Astrocyte (in vitro differentiated cells and primary cell): ENCODE measurements around the gene PPP6R1. TPM values are rescaled to one million over a fixed set of nuclear protein-coding genes. Genes with fewer than 3 reads are reported as not detected.

Source experiments
- DNase-seq: peaks from one replicate; pipeline ENCODE4 v3.0.0-alpha.2; 2010; ENCODE audit warnings: low read depth
- FAIRE-seq: peaks from 2 replicates; lab custom pipeline; 2011; peaks lifted over from hg19 to GRCh38; lab: Jason Lieb, UNC
- H2AFZ ChIP-seq: 2 replicates; pipeline ENCODE4 v1.6.0; 2012; ENCODE audit warnings: low read depth, low read length, inconsistent platforms
- H3K27ac ChIP-seq: 2 replicates; pipeline ENCODE4 v1.5.1; 2011; ENCODE audit warnings: low read depth, low read length, inconsistent platforms
- H3K27me3 ChIP-seq: 2 replicates; pipeline ENCODE4 v1.6.0; 2011; ENCODE audit warnings: low read length, inconsistent platforms; ENCODE audit not compliant: insufficient read depth
- H3K36me3 ChIP-seq: 2 replicates; pipeline ENCODE4 v1.5.1; 2011; ENCODE audit warnings: low read length, inconsistent platforms; ENCODE audit not compliant: insufficient read depth
- H3K4me1 ChIP-seq: 2 replicates; pipeline ENCODE4 v1.5.1; 2011; ENCODE audit warnings: low read length, inconsistent platforms; ENCODE audit not compliant: insufficient read depth
- H3K4me2 ChIP-seq: 2 replicates; pipeline ENCODE4 v1.6.0; 2012; ENCODE audit warnings: low read length, inconsistent platforms
- H3K4me3 ChIP-seq: 2 replicates; pipeline ENCODE4 v1.5.1; 2011; ENCODE audit warnings: low read depth, mild to moderate bottlenecking, low read length, inconsistent platforms; ENCODE audit not compliant: insufficient read depth
- H3K79me2 ChIP-seq: 2 replicates; pipeline ENCODE4 v1.6.0; 2012; ENCODE audit warnings: mild to moderate bottlenecking, low read length, inconsistent platforms; ENCODE audit not compliant: insufficient read depth
- H3K9ac ChIP-seq: 2 replicates; pipeline ENCODE4 v1.6.0; 2012; ENCODE audit warnings: mild to moderate bottlenecking, low read length, inconsistent platforms
- H3K9me3 ChIP-seq: 2 replicates; pipeline ENCODE4 v1.5.1; 2012; ENCODE audit warnings: low read depth, mild to moderate bottlenecking, low read length, inconsistent platforms; ENCODE audit not compliant: insufficient read depth
- H4K20me1 ChIP-seq: 2 replicates; pipeline ENCODE4 v1.6.0; 2012; ENCODE audit warnings: low read length, inconsistent platforms; ENCODE audit not compliant: insufficient read depth
- H3K27ac Mint-ChIP-seq: one replicate; pipeline ENCODE4 v1.8.0; 2021; ENCODE audit warnings: mild to moderate bottlenecking, mixed read lengths; ENCODE audit not compliant: unreplicated experiment
- H3K27me3 Mint-ChIP-seq: one replicate; pipeline ENCODE4 v1.8.0; 2021; ENCODE audit warnings: low read depth, mixed read lengths; ENCODE audit not compliant: unreplicated experiment
- H3K36me3 Mint-ChIP-seq: one replicate; pipeline ENCODE4 v1.8.0; 2021; ENCODE audit warnings: low read depth, mixed read lengths; ENCODE audit not compliant: unreplicated experiment
- H3K4me1 Mint-ChIP-seq: one replicate; pipeline ENCODE4 v1.8.0; 2021; ENCODE audit warnings: low read depth, mixed read lengths; ENCODE audit not compliant: unreplicated experiment
- H3K4me3 Mint-ChIP-seq: one replicate; pipeline ENCODE4 v1.8.0; 2021; ENCODE audit warnings: mild to moderate bottlenecking, moderate library complexity, mixed read lengths; ENCODE audit not compliant: unreplicated experiment
- H3K9me3 Mint-ChIP-seq: one replicate; pipeline ENCODE4 v1.8.0; 2021; ENCODE audit warnings: mild to moderate bottlenecking, mixed read lengths; ENCODE audit not compliant: unreplicated experiment
- EZH2 ChIP-seq: IDR thresholded peaks from 2 replicates; pipeline ENCODE4 v1.6.1; 2012; ENCODE audit warnings: mild to moderate bottlenecking, low read length, inconsistent platforms; ENCODE audit not compliant: insufficient read depth
- total RNA-seq: library from RNA; stranded (reverse); gene quantifications from 2 replicates; pipeline ENCODE4 v1.2.1, GENCODE V29; 2021
- TF ChIP-seq, protein P1 (sequence below): IDR thresholded peaks from 2 replicates; pipeline ENCODE4 v1.5.1; 2011; ENCODE audit warnings: low read depth, mild to moderate bottlenecking, inconsistent platforms, low read length, moderate library complexity; ENCODE audit not compliant: insufficient read depth

PPP6R1 gene
- total RNA-seq, 1 donor from 2014 or later: 75.2 TPM

DNA sequence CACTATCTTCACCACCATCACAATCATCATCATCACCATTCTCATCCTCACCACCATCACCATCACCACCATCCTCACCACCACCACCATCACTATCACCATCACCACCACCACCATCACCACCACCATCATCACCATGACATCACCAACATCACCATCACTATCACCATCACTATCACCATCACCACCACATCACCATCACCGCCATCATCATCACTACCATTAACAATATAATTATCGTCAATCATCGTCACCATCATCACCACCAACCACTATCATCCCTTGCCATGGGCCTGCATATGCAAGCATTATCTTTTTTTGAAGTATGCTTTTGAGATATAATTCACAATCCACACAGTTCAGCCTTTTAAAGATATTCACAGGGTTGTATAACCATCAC, 7.6 kb upstream of the PPP6R1 start:
- Histone ChIP-seq H3K36me3 (no peaks in the 10 kb centered on the region), H3K27me3 (no peaks in the 10 kb centered on the region), H3K9me3 (peaks cover 4% of the 10 kb centered on the region), H3K27ac (no peak overlapping the region), H3K9ac (no peak overlapping the region), H3K4me1 (no peaks in the 10 kb centered on the region), H4K20me1 (peaks cover 6% of the 10 kb centered on the region), H3K4me2 (no peak overlapping the region), H2AFZ (no peak overlapping the region), H3K4me3 (no peak overlapping the region), H3K79me2 (peaks cover 5% of the 10 kb centered on the region)
- DNase-seq (no peak), FAIRE-seq (no peak)
- Mint-ChIP-seq H3K4me3 (no peak overlapping the region), H3K9me3 (peaks cover 2% of the 10 kb centered on the region), H3K4me1 (no peaks in the 10 kb centered on the region), H3K27me3 (no peaks in the 10 kb centered on the region), H3K36me3 (peaks cover 12% of the 10 kb centered on the region), H3K27ac (no peak overlapping the region)
- TF ChIP-seq EZH2: no peak
- TF ChIP-seq, protein P1, sequence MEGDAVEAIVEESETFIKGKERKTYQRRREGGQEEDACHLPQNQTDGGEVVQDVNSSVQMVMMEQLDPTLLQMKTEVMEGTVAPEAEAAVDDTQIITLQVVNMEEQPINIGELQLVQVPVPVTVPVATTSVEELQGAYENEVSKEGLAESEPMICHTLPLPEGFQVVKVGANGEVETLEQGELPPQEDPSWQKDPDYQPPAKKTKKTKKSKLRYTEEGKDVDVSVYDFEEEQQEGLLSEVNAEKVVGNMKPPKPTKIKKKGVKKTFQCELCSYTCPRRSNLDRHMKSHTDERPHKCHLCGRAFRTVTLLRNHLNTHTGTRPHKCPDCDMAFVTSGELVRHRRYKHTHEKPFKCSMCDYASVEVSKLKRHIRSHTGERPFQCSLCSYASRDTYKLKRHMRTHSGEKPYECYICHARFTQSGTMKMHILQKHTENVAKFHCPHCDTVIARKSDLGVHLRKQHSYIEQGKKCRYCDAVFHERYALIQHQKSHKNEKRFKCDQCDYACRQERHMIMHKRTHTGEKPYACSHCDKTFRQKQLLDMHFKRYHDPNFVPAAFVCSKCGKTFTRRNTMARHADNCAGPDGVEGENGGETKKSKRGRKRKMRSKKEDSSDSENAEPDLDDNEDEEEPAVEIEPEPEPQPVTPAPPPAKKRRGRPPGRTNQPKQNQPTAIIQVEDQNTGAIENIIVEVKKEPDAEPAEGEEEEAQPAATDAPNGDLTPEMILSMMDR: no peak

DNA sequence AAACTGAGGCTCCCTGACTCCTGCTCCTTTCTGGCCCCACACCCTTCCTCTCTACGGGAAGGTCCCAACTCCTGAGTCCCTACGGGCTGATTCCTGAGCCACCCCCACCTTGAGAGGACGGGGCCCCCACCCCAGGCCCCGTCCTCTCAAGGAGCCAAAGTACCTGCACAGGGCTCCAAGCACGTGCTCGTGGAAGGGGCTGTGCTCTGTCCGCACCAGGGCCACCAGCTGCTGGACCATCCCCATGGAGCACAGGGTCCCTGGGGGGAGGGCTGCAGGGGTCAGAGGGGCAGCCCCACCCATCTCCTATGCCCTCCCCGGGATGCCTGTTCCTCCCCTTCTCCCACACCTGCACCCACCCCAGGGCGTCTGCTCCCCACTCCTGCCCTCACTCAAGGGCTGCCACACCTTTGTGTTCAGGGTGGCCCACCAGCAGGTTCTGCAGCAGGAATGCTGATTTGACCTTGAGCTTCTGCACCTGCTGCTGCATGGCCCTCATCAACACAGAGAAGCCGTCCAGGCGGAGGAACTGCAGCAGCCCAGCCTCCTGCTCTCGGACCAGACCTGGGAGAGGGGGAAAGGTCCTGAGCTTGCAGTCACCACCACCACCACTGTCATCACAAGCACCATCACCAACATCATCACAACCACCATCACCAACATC, 7.0 kb upstream of the PPP6R1 start:
- peaks cover 12% of the 10 kb centered on the region for H3K36me3 Mint-ChIP-seq
- H3K27ac Mint-ChIP-seq: no peak overlapping the region
- Histone ChIP-seq H3K27ac (no peak overlapping the region), H3K4me2 (no peak overlapping the region), H3K4me1 (no peaks in the 10 kb centered on the region), H3K9ac (no peak overlapping the region), H4K20me1 (peaks cover 6% of the 10 kb centered on the region), H3K79me2 (peaks cover 5% of the 10 kb centered on the region), H3K36me3 (no peaks in the 10 kb centered on the region), H2AFZ (no peak overlapping the region), H3K4me3 (no peak overlapping the region), H3K27me3 (no peaks in the 10 kb centered on the region), H3K9me3 (peaks cover 4% of the 10 kb centered on the region)
- no peaks in the 10 kb centered on the region for H3K27me3 Mint-ChIP-seq
- DNase-seq (no peak), FAIRE-seq (no peak)
- TF ChIP-seq, protein P1: no peak
- TF ChIP-seq EZH2: no peak
- H3K4me3 Mint-ChIP-seq: no peak overlapping the region
- peaks cover 2% of the 10 kb centered on the region for H3K9me3 Mint-ChIP-seq
- H3K4me1 Mint-ChIP-seq: no peaks in the 10 kb centered on the region

DNA sequence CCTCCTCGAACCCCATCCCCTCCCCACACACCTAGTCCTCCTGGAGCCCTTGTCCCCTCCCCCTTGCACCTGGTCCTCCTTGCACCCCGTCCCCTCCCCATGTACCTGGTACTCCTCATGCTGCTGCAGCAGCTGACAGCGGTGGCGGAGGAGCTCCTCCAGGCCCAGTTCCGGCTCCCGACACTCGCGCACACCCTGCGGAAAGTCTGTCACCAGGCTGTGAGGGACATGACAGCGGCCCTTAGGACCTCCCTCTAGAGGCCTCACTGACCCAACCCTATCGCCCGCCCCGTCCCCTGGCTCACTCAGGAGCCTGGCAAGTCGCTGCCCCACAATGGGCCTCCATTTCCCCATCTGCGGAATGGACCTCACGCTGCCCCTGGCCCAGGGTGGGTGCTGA, 6.4 kb upstream of the PPP6R1 start:
- H3K9me3 ChIP-seq: peaks cover 4% of the 10 kb centered on the region
- H3K36me3 Mint-ChIP-seq: peaks cover 10% of the 10 kb centered on the region
- no peak overlapping the region for H3K27ac ChIP-seq
- H3K4me2 ChIP-seq: no peak overlapping the region
- peaks cover 2% of the 10 kb centered on the region for H3K4me1 Mint-ChIP-seq
- no peaks in the 10 kb centered on the region for H3K27me3 ChIP-seq
- peaks cover 5% of the 10 kb centered on the region for H3K79me2 ChIP-seq
- no peak overlapping the region for H3K4me3 Mint-ChIP-seq
- no peak overlapping the region for H3K4me3 ChIP-seq
- H2AFZ ChIP-seq: no peak overlapping the region
- FAIRE-seq (no peak), DNase-seq (no peak)
- no peaks in the 10 kb centered on the region for H3K27me3 Mint-ChIP-seq
- no peak overlapping the region for H3K27ac Mint-ChIP-seq
- TF ChIP-seq, protein P1: no peak
- TF ChIP-seq EZH2: no peak
- H4K20me1 ChIP-seq: peaks cover 6% of the 10 kb centered on the region
- H3K9ac ChIP-seq: no peak overlapping the region
- peaks cover 2% of the 10 kb centered on the region for H3K9me3 Mint-ChIP-seq
- H3K4me1 ChIP-seq: no peaks in the 10 kb centered on the region
- H3K36me3 ChIP-seq: no peaks in the 10 kb centered on the region
